AG10803 (cell line): Measurements from ENCODE around the gene PPIH.
"Not testable (repeated sequence)": the region's sequence is repeated elsewhere in the genome, so short reads cannot be mapped to it uniquely, and the experiment has no call there.

Experiments used
- DNase-seq: peaks from one replicate; pipeline ENCODE4 v3.0.0; 2010; ENCODE audit warnings: low read depth
- H3K4me3 ChIP-seq: 2 replicates; pipeline ENCODE4 v1.5.1; 2011; ENCODE audit warnings: mild to moderate bottlenecking, low read length, control low read depth
- CTCF ChIP-seq: conservative IDR thresholded peaks from 2 replicates; pipeline ENCODE4 v1.5.1; 2011; ENCODE audit warnings: mild to moderate bottlenecking, low read length, control low read depth, inconsistent platforms

PPIH gene

GRCh38 chr1:42657981-42658876 lies at the start of gene PPIH:
TSS of gene PPIH (plus strand) at chr1:42658423. CDS start at chr1:42658447, 24 bp downstream.
- peak; percentile 88 for DNase-seq
- TF ChIP-seq CTCF, result peak; percentile 36
- H3K4me3 ChIP-seq, result peak within 1 kb of the TSS; percentile 94

- no peak for DNase-seq
- no peak for TF ChIP-seq CTCF
- no peak overlapping the region for H3K4me3 ChIP-seq
Measured at GRCh38 chr1:42613803-42614131, 44.5 kb upstream of the PPIH start.

- no peak overlapping the region for H3K4me3 ChIP-seq
- TF ChIP-seq CTCF, result no peak
- no peak for DNase-seq
Measured at GRCh38 chr1:42618866-42619265, 39.4 kb upstream of the PPIH start.

GRCh38 chr1:42620307-42620706 lies 37.9 kb upstream of the PPIH start:
- H3K4me3 ChIP-seq, result no peak overlapping the region
- no peak for DNase-seq
- TF ChIP-seq CTCF, result no peak

- not testable (repeated sequence) for DNase-seq, H3K4me3 ChIP-seq
Measured at GRCh38 chr1:42621180-42621579, 37.0 kb upstream of the PPIH start.

- not testable (repeated sequence) for DNase-seq, H3K4me3 ChIP-seq
Measured at GRCh38 chr1:42627205-42627604, 31.0 kb upstream of the PPIH start.

- TF ChIP-seq CTCF, result no peak
- no peak overlapping the region for H3K4me3 ChIP-seq
- DNase-seq, result peak; percentile 25
Measured at GRCh38 chr1:42639116-42639515, 19.1 kb upstream of the PPIH start.

GRCh38 chr1:42646056-42646455 lies 12.2 kb upstream of the PPIH start:
- H3K4me3 ChIP-seq, result no peak overlapping the region
- peak; percentile 1 for DNase-seq
- no peak for TF ChIP-seq CTCF
